ENCODE results near the gene TRPC5OS. TPM values are rescaled to one million over a fixed set of nuclear protein-coding genes. Genes with fewer than 3 reads are reported as not detected.

Gene TRPC5OS
- not detected for total RNA-seq

- Histone ChIP-seq H3K4me3 (no peak within 1 kb of the TSS), H3K4me1 (no peaks in the 10 kb centered on the region), H3K27me3 (peaks cover 0 to 44% of the 10 kb centered on the region in 2 donors), H3K9me3 (no peaks in the 10 kb centered on the region), H3K27ac (no peak within 1 kb of the TSS), H3K36me3 (no peaks in the 10 kb centered on the region)
- intact Hi-C loops (cut with DNase I; ENCODE audit: low total_unique reads): no loop called here
- no peak for TF ChIP-seq POLR2A (IDR thresholded peaks at IDR 0.05)
- TF ChIP-seq CTCF (IDR thresholded peaks at IDR 0.05): no peak
- TF ChIP-seq POLR2AphosphoS5 (IDR thresholded peaks at IDR 0.05): no peak
- DNase-seq (ENCODE audit: low spot score in 2 of 2): no peak
These were observed at the start of gene TRPC5OS for GRCh38 chrX:111875881-111876280. TRPC5OS (plus strand) TSS chrX:111876181; CDS start chrX:111901850, 25,669 bp downstream.

- intact Hi-C loops (cut with DNase I; ENCODE audit: low total_unique reads): no loop called here
- no peak for DNase-seq (ENCODE audit: low spot score in 2 of 2)
- no peaks in the 10 kb centered on the region for H3K36me3 ChIP-seq
These were observed 46.6 kb upstream of the TRPC5OS start for GRCh38 chrX:111829345-111829744.

GRCh38 chrX:111830571-111830970, 45.4 kb upstream of the TRPC5OS start:
- no peaks in the 10 kb centered on the region for H3K4me1 ChIP-seq
- H3K36me3 ChIP-seq: no peaks in the 10 kb centered on the region
- intact Hi-C loops (cut with DNase I; ENCODE audit: low total_unique reads): no loop called here
- DNase-seq (ENCODE audit: low spot score in 2 of 2): no peak
- H3K27ac ChIP-seq: no peak overlapping the region
- TF ChIP-seq CTCF (IDR thresholded peaks at IDR 0.05): no peak
- no peak for TF ChIP-seq POLR2AphosphoS5 (IDR thresholded peaks at IDR 0.05)
- H3K27me3 ChIP-seq: peaks cover 0 to 39% of the 10 kb centered on the region in 2 donors
- H3K9me3 ChIP-seq: no peaks in the 10 kb centered on the region
- H3K4me3 ChIP-seq: no peak overlapping the region

More at GRCh38 chrX:111829345-111829744, 46.6 kb upstream of the TRPC5OS start:
- Histone ChIP-seq H3K27ac (no peak overlapping the region), H3K4me1 (no peaks in the 10 kb centered on the region), H3K9me3 (no peaks in the 10 kb centered on the region), H3K4me3 (no peak overlapping the region), H3K27me3 (peaks cover 0 to 38% of the 10 kb centered on the region in 2 donors)
- TF ChIP-seq POLR2A (IDR thresholded peaks at IDR 0.05) (no peak), POLR2AphosphoS5 (IDR thresholded peaks at IDR 0.05) (no peak), CTCF (IDR thresholded peaks at IDR 0.05) (no peak)

- no peak overlapping the region for H3K4me3 ChIP-seq
- no peaks in the 10 kb centered on the region for H3K36me3 ChIP-seq
- H3K4me1 ChIP-seq: no peaks in the 10 kb centered on the region
- intact Hi-C loops (cut with DNase I; ENCODE audit: low total_unique reads): no loop called here
- no peak for DNase-seq (ENCODE audit: low spot score in 2 of 2)
- H3K27me3 ChIP-seq: peaks cover 0 to 43% of the 10 kb centered on the region in 2 donors
- no peak overlapping the region for H3K27ac ChIP-seq
- no peaks in the 10 kb centered on the region for H3K9me3 ChIP-seq
- TF ChIP-seq POLR2A (IDR thresholded peaks at IDR 0.05) (no peak), POLR2AphosphoS5 (IDR thresholded peaks at IDR 0.05) (no peak), CTCF (IDR thresholded peaks at IDR 0.05) (no peak)
These were observed 44.6 kb upstream of the TRPC5OS start for GRCh38 chrX:111831343-111831742.

GRCh38 chrX:111837197-111837596, 38.8 kb upstream of the TRPC5OS start:
- Histone ChIP-seq H3K4me3 (no peak overlapping the region), H3K9me3 (no peaks in the 10 kb centered on the region), H3K36me3 (no peaks in the 10 kb centered on the region), H3K27me3 (peaks cover 0 to 52% of the 10 kb centered on the region in 2 donors), H3K4me1 (no peaks in the 10 kb centered on the region), H3K27ac (no peak overlapping the region)
- DNase-seq (ENCODE audit: low spot score in 2 of 2): no peak
- intact Hi-C loops (cut with DNase I; ENCODE audit: low total_unique reads): no loop called here
- TF ChIP-seq POLR2AphosphoS5 (IDR thresholded peaks at IDR 0.05) (no peak), CTCF (IDR thresholded peaks at IDR 0.05) (no peak), POLR2A (IDR thresholded peaks at IDR 0.05) (no peak)
